IPS-18a (cell line): ENCODE results near the gene REXO5.

Source experiments
- H3K27ac ChIP-seq: one replicate; pipeline ENCODE4 v1.5.1; 2013; ENCODE audit warnings: low read length
- H3K27me3 ChIP-seq: one replicate; pipeline ENCODE4 v1.6.1; 2013; ENCODE audit warnings: mild to moderate bottlenecking, low read length; ENCODE audit not compliant: control insufficient read depth, insufficient read depth
- H3K36me3 ChIP-seq: one replicate; pipeline ENCODE4 v1.6.1; 2013; ENCODE audit warnings: low read depth, low read length; ENCODE audit not compliant: control insufficient read depth
- H3K4me1 ChIP-seq: one replicate; pipeline ENCODE4 v1.6.1; 2013; ENCODE audit warnings: low read depth, low read length; ENCODE audit not compliant: control insufficient read depth
- H3K4me3 ChIP-seq: one replicate; pipeline ENCODE4 v1.5.1; 2013; ENCODE audit warnings: low read length
- H3K9ac ChIP-seq: one replicate; pipeline ENCODE4 v1.6.1; 2013; ENCODE audit warnings: mild to moderate bottlenecking, low read length, moderate library complexity
- H3K9me3 ChIP-seq: one replicate; pipeline ENCODE4 v1.6.1; 2013; ENCODE audit warnings: low read depth, low read length; ENCODE audit not compliant: control insufficient read depth

REXO5 gene

DNA sequence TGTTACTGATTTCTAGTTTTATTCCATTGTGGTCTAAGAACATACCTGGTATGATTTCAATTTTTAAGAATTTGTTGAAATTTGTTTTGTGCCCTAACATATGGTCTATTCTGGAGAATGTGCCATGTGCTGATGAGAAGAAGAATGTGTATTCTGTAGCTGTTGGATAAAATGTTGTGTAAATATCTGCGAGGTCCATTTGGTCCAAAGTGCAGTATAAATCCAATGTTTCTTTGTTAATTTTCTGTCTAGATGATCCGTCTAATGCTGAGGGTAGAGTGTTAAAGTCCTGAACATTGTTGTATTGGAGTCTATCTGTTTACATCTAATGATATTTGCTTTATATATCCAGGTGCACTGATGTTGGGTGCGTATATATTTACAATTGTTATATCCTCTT lies 32.6 kb upstream of the REXO5 start:
- H3K4me3 ChIP-seq = no peak overlapping the region
- H3K9ac ChIP-seq = no peak overlapping the region

GRCh38 chr16:20774703-20775362 lies 31.5 kb upstream of the REXO5 start:
- Histone ChIP-seq H3K36me3 (no peaks in the 10 kb centered on the region), H3K4me1 (no peaks in the 10 kb centered on the region), H3K27me3 (no peaks in the 10 kb centered on the region), H3K4me3 (no peak overlapping the region), H3K9me3 (no peaks in the 10 kb centered on the region), H3K27ac (no peak overlapping the region), H3K9ac (no peak overlapping the region)

More for the DNA sequence above, 32.6 kb upstream of the REXO5 start:
- no peaks in the 10 kb centered on the region for H3K27me3 ChIP-seq
- H3K27ac ChIP-seq = no peak overlapping the region
- H3K9me3 ChIP-seq = no peaks in the 10 kb centered on the region
- H3K4me1 ChIP-seq = no peaks in the 10 kb centered on the region
- H3K36me3 ChIP-seq = no peaks in the 10 kb centered on the region

- Histone ChIP-seq H3K9ac (no peak overlapping the region), H3K27ac (no peak overlapping the region), H3K4me3 (no peak overlapping the region), H3K9me3 (no peaks in the 10 kb centered on the region), H3K27me3 (no peaks in the 10 kb centered on the region), H3K36me3 (no peaks in the 10 kb centered on the region), H3K4me1 (no peaks in the 10 kb centered on the region)
Observed at GRCh38 chr16:20781697-20782096, 24.6 kb upstream of the REXO5 start.

GRCh38 chr16:20782470-20782869 lies 23.9 kb upstream of the REXO5 start:
- Histone ChIP-seq H3K27me3 (no peaks in the 10 kb centered on the region), H3K4me3 (no peak overlapping the region), H3K9me3 (no peaks in the 10 kb centered on the region), H3K27ac (no peak overlapping the region), H3K9ac (no peak overlapping the region), H3K36me3 (no peaks in the 10 kb centered on the region), H3K4me1 (no peaks in the 10 kb centered on the region)

DNA sequence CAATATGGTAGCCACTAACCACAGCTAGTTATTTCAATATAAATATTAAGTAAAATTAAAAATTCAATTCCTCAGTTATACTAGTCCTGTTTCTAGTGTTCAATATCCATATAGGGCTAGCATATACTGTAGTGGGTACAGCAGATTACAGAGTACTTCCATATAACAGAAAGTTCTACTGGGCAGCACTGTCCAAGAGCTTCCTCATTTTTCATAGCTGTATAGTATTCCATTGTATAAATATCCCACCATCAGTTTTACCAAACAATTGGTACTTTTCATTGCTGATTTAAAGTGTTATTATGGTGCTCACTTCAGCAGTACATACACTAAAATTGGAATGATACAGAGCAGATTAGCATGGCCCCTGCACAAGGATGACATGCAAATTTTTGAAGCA lies 22.1 kb upstream of the REXO5 start:
- Histone ChIP-seq H3K36me3 (no peaks in the 10 kb centered on the region), H3K4me3 (no peak overlapping the region), H3K4me1 (no peaks in the 10 kb centered on the region), H3K27ac (no peak overlapping the region), H3K27me3 (no peaks in the 10 kb centered on the region), H3K9ac (no peak overlapping the region), H3K9me3 (no peaks in the 10 kb centered on the region)

DNA sequence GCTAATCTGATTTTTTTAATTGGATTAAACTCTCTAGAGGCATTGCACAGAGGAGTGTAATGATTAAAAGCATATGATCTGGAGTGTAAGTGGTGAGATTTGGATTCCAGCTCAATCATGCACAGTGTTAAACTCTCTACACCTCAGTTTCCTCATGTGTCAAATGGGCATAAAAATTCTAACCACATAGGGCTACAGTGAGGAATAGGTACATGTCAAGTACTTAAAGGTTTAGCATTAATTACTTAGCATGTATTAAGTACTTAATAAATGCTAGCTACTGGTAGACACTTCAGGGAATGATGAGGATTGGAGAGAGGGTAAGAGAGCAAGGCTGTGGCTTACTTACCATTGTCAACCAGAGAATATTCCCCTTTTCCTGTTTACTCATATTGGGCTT lies 17.2 kb upstream of the REXO5 start:
- Histone ChIP-seq H3K9ac (no peak overlapping the region), H3K36me3 (no peaks in the 10 kb centered on the region), H3K4me3 (no peak overlapping the region), H3K9me3 (no peaks in the 10 kb centered on the region), H3K27me3 (no peaks in the 10 kb centered on the region), H3K4me1 (peaks cover 3% of the 10 kb centered on the region), H3K27ac (no peak overlapping the region)

- Histone ChIP-seq H3K4me3 (no peak overlapping the region), H3K27me3 (no peaks in the 10 kb centered on the region)
Observed at GRCh38 chr16:20791923-20792612, 14.3 kb upstream of the REXO5 start.

DNA sequence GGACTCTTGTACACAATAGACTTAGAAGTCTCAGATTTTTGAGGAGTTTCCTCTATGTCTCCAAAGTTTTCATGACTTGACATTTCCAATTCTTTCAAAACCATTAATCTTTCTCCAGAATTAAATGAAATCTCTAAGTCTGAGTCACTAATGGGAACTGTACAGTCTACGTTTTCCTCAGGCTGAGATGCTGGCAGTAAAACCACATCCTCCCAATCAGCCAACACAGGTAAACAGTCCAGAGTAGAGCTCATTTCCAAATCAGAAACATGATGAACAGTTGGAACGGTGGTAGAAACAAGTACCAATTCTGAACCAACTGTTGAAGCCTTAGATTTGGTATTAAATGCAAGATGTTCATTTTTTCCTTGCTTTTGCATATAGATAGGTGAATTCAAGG lies 8.0 kb upstream of the REXO5 start:
- no peaks in the 10 kb centered on the region for H3K9me3 ChIP-seq
- no peak overlapping the region for H3K4me3 ChIP-seq
- H3K36me3 ChIP-seq = peaks cover 14% of the 10 kb centered on the region
- no peaks in the 10 kb centered on the region for H3K4me1 ChIP-seq
- H3K27ac ChIP-seq = no peak overlapping the region
- no peak overlapping the region for H3K9ac ChIP-seq
- no peaks in the 10 kb centered on the region for H3K27me3 ChIP-seq

More at GRCh38 chr16:20791923-20792612, 14.3 kb upstream of the REXO5 start:
- Histone ChIP-seq H3K27ac (no peak overlapping the region), H3K9me3 (no peaks in the 10 kb centered on the region), H3K9ac (no peak overlapping the region), H3K4me1 (peaks cover 3% of the 10 kb centered on the region), H3K36me3 (no peaks in the 10 kb centered on the region)

- Histone ChIP-seq H3K4me3 (no peak overlapping the region), H3K36me3 (peaks cover 14% of the 10 kb centered on the region), H3K27ac (no peak overlapping the region), H3K4me1 (no peaks in the 10 kb centered on the region), H3K9me3 (no peaks in the 10 kb centered on the region), H3K27me3 (no peaks in the 10 kb centered on the region), H3K9ac (no peak overlapping the region)
Observed at GRCh38 chr16:20799599-20799998, 6.7 kb upstream of the REXO5 start.

DNA sequence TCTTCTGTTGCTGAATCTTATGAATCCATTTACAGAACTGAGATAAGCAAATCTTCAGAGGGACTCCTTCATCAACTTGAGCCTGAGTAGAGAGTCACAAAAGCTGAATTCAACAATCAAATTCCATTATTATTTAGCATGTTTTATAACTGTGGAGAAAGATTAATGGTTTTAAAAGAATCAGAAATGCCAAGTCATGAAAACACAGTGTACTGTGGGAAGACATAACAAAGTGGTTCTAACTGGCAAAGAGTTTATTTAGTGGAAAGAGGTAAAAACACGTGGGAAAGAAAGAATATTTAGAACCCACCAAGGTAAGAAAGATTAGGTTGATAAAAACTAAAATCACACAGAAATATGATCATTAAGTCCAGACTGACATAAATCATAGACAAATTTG lies 5.0 kb upstream of the REXO5 start:
- Histone ChIP-seq H3K9ac (no peak overlapping the region), H3K27me3 (no peaks in the 10 kb centered on the region), H3K9me3 (no peaks in the 10 kb centered on the region), H3K27ac (no peak overlapping the region), H3K36me3 (peaks cover 14% of the 10 kb centered on the region), H3K4me1 (no peaks in the 10 kb centered on the region), H3K4me3 (no peak overlapping the region)

DNA sequence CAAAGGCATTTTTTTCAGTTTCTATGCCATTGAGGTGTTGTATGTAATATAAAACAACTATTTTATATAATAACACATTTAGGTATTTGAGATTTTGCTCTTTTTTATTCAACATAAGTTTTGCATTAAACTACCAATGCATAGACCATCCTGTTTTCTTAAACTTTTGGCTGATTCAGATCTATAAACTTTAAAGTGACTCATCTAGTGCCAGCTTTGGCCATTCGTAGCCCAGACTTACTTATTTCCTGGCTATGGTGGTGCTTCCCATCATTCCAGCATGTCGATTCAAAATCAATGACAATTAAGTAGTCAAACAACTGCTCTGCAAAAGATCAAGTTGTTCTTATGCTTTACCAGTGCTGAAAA lies 3.2 kb upstream of the REXO5 start:
- H3K9me3 ChIP-seq = no peaks in the 10 kb centered on the region
- H3K4me1 ChIP-seq = no peaks in the 10 kb centered on the region
- H3K27me3 ChIP-seq = no peaks in the 10 kb centered on the region
- H3K9ac ChIP-seq = no peak overlapping the region
- peaks cover 9% of the 10 kb centered on the region for H3K36me3 ChIP-seq
- no peak overlapping the region for H3K27ac ChIP-seq
- H3K4me3 ChIP-seq = no peak overlapping the region

DNA sequence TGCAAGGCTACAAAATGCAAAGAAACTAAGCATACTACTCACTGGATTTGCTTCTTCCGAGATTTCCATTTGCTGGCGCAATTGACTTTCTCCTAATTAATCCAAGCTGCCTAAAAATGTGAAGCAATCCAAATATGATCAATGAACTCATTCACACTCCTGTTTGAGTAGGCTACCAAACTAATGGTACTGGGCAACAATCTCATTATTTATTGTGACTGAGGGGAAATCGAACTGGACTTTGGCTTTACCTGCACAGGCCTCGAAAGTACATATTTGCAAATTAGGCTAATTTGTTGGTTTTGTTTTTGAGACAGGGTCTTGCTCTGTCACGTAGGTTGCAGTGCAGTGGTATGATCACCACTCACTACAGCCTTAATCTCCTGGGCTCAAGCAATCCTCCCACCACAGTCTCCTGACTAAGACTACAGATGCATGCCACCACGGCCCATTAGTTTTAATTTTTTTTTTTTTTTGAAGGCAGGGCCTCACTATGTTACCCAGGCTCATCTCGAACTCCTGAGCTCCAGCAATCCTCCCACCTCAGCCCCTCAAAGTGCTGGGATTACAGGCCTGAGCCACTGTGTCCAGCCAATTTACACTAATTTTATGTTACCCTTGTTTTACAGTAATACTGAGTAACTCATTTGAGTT lies 2.6 kb upstream of the REXO5 start:
- Histone ChIP-seq H3K4me1 (no peaks in the 10 kb centered on the region), H3K27ac (no peak overlapping the region), H3K36me3 (peaks cover 9% of the 10 kb centered on the region), H3K27me3 (no peaks in the 10 kb centered on the region), H3K9ac (no peak overlapping the region), H3K9me3 (no peaks in the 10 kb centered on the region), H3K4me3 (no peak overlapping the region)
